IMR-90 (cell line): ENCODE data around the gene KCNG3. TPM values are rescaled to one million over a fixed set of nuclear protein-coding genes. Genes with fewer than 3 reads are reported as not detected.

Source experiments
- ATAC-seq: fragments of 200-7000 bp; cut with Tn5 transposase; 2 replicates; pipeline ENCODE4 v1.9.1; 2020; ENCODE audit warnings: low read depth, mild to moderate bottlenecking, moderate library complexity
- BruUV-seq: library from RNA; stranded (reverse); fragments of 400-500 nt; replicated peaks from 2 replicates; lab custom pipeline; 2021; lab: Mats Ljungman, UMichigan
- CTCF ChIA-PET: fragments of 300-600 bp; formaldehyde crosslinking; extraction: SDS; loops from one replicate; lab custom pipeline; 2021; ENCODE audit warnings: antibody characterized with exemption; lab: Yijun Ruan, JAX
- POLR2A ChIA-PET: fragments of 300-600 bp; sonication (Branson Sonifier 250); formaldehyde crosslinking; loops from one replicate; lab custom pipeline; 2022; ENCODE audit warnings: antibody characterized with exemption; ENCODE audit not compliant: unreplicated experiment; lab: Charles Lee
- DNase-seq: peaks from one replicate; pipeline ENCODE4 v3.0.0; 2013
- H2AFZ ChIP-seq: replicated peaks from 2 replicates; pipeline ENCODE3; 2013; ENCODE audit warnings: low read length, mild to moderate bottlenecking; ENCODE audit not compliant: poor library complexity
- H2AK5ac ChIP-seq: 2 replicates; pipeline ENCODE4 v1.6.1; 2013; ENCODE audit warnings: low read depth, low read length, inconsistent platforms
- H2AK9ac ChIP-seq: replicated peaks from 2 replicates; pipeline ENCODE3; 2013; ENCODE audit warnings: mild to moderate bottlenecking, low read depth, low read length, moderate library complexity; ENCODE audit not compliant: poor library complexity
- H2BK120ac ChIP-seq: 2 replicates; pipeline ENCODE4 v1.6.1; 2013; ENCODE audit warnings: low read depth, low read length, inconsistent platforms
- H2BK15ac ChIP-seq: 3 replicates; pipeline ENCODE4 v1.6.1; 2013; ENCODE audit warnings: low read depth, low read length, inconsistent platforms
- H2BK20ac ChIP-seq: 2 replicates; pipeline ENCODE4 v1.6.1; 2013; ENCODE audit warnings: low read depth, mild to moderate bottlenecking, inconsistent platforms, low read length, moderate library complexity
- H2BK5ac ChIP-seq: 2 replicates; pipeline ENCODE4 v1.6.1; 2013; ENCODE audit warnings: mild to moderate bottlenecking, low read depth, low read length, inconsistent platforms; ENCODE audit not compliant: poor library complexity, severe bottlenecking
- H3K14ac ChIP-seq: replicated peaks from 2 replicates; pipeline ENCODE4 v1.6.1; 2013; ENCODE audit warnings: low read depth, low read length, inconsistent platforms
- H3K18ac ChIP-seq: 2 replicates; pipeline ENCODE4 v1.6.1; 2013; ENCODE audit warnings: low read depth, low read length, control low read depth
- H3K23ac ChIP-seq: 2 replicates; pipeline ENCODE4 v1.6.1; 2013; ENCODE audit warnings: low read depth, low read length, inconsistent platforms
- H3K27ac ChIP-seq: 2 replicates; pipeline ENCODE4 v1.5.1; 2013; ENCODE audit warnings: mild to moderate bottlenecking, control low read depth, low read length; ENCODE audit not compliant: insufficient read depth
- H3K27me3 ChIP-seq: 2 replicates; pipeline ENCODE4 v1.6.1; 2013; ENCODE audit warnings: low read length; ENCODE audit not compliant: control insufficient read depth, insufficient read depth
- H3K36me3 ChIP-seq: 2 replicates; pipeline ENCODE4 v1.6.1; 2013; ENCODE audit warnings: low read length, mixed read lengths; ENCODE audit not compliant: control insufficient read depth, insufficient read depth
- H3K4ac ChIP-seq: 2 replicates; pipeline ENCODE4 v1.6.1; 2013; ENCODE audit warnings: low read depth, low read length, inconsistent platforms
- H3K4me1 ChIP-seq: 2 replicates; pipeline ENCODE4 v1.6.1; 2013; ENCODE audit warnings: low read length, mixed read lengths; ENCODE audit not compliant: control insufficient read depth, insufficient read depth
- H3K4me2 ChIP-seq: 2 replicates; pipeline ENCODE4 v1.6.1; 2013; ENCODE audit warnings: low read depth, mild to moderate bottlenecking, control low read depth, low read length, moderate library complexity
- H3K4me3 ChIP-seq: 2 replicates; pipeline ENCODE4 v1.5.1; 2013; ENCODE audit warnings: low read depth, mild to moderate bottlenecking, control low read depth, low read length, moderate library complexity; ENCODE audit not compliant: insufficient read depth
- H3K56ac ChIP-seq: 2 replicates; pipeline ENCODE4 v1.6.1; 2013; ENCODE audit warnings: low read length, inconsistent platforms; ENCODE audit not compliant: insufficient read depth; ENCODE audit errors: extremely low read depth
- H3K79me1 ChIP-seq, 2 experiments: 2 replicates each; pipeline ENCODE4 v1.6.1; 2013; ENCODE audit warnings: low read length in 2 of 2, inconsistent platforms in 1 of 2, low read depth in 1 of 2
- H3K9ac ChIP-seq: 2 replicates; pipeline ENCODE4 v1.6.1; 2013; ENCODE audit warnings: low read depth, low read length, control low read depth
- H3K9me1 ChIP-seq: 2 replicates; pipeline ENCODE4 v1.6.1; 2013; ENCODE audit warnings: low read length, inconsistent platforms; ENCODE audit not compliant: insufficient read depth
- H3K9me3 ChIP-seq: 2 replicates; pipeline ENCODE4 v1.6.1; 2013; ENCODE audit warnings: low read length; ENCODE audit not compliant: control insufficient read depth, insufficient read depth
- H4K20me1 ChIP-seq: 2 replicates; pipeline ENCODE4 v1.6.1; 2013; ENCODE audit warnings: low read length, inconsistent platforms; ENCODE audit not compliant: insufficient read depth
- H4K5ac ChIP-seq: 2 replicates; pipeline ENCODE4 v1.6.1; 2013; ENCODE audit warnings: mild to moderate bottlenecking, low read depth, low read length, control low read depth
- H4K8ac ChIP-seq, 2 experiments: 2 replicates each; pipeline ENCODE4 v1.6.1; 2013; ENCODE audit warnings: low read depth in 2 of 2, low read length in 2 of 2, control low read depth in 1 of 2, inconsistent platforms in 1 of 2
- H4K91ac ChIP-seq: 2 replicates; pipeline ENCODE4 v1.6.1; 2013; ENCODE audit warnings: low read depth, low read length, inconsistent platforms; ENCODE audit not compliant: insufficient read depth
- CEBPB ChIP-seq: IDR thresholded peaks from 2 replicates; pipeline ENCODE4 v1.6.1; 2012; ENCODE audit warnings: low read depth, low read length, improper control_type of control experiment
- CHD1 ChIP-seq: IDR thresholded peaks from 2 replicates; pipeline ENCODE4 v1.6.1; 2012; ENCODE audit warnings: low read depth, low read length, improper control_type of control experiment
- CTCF ChIP-seq: conservative IDR thresholded peaks from 2 replicates; pipeline ENCODE4 v1.5.1; 2012; ENCODE audit warnings: mild to moderate bottlenecking, low read depth, low read length, improper control_type of control experiment
- ELK1 ChIP-seq: fragments of 150-350 bp; IDR thresholded peaks from 2 replicates; pipeline ENCODE4 v1.6.1; 2016; ENCODE audit warnings: low read depth, mild to moderate bottlenecking, low read length, moderate library complexity, borderline replicate concordance
- FOS ChIP-seq: fragments of 150-350 bp; IDR thresholded peaks from 2 replicates; pipeline ENCODE4 v1.6.1; 2016; ENCODE audit warnings: low read depth, low read length
- MAFK ChIP-seq: IDR thresholded peaks from 2 replicates; pipeline ENCODE4 v1.6.1; 2012; ENCODE audit warnings: low read depth, low read length, improper control_type of control experiment
- MAZ ChIP-seq: IDR thresholded peaks from 2 replicates; pipeline ENCODE4 v1.6.1; 2012; ENCODE audit warnings: low read depth, mild to moderate bottlenecking, low read length, improper control_type of control experiment, moderate library complexity, borderline replicate concordance
- MXI1 ChIP-seq: IDR thresholded peaks from 2 replicates; pipeline ENCODE4 v1.6.1; 2012; ENCODE audit warnings: low read depth, mild to moderate bottlenecking, low read length, moderate library complexity, borderline replicate concordance
- RCOR1 ChIP-seq: IDR thresholded peaks from 2 replicates; pipeline ENCODE4 v1.6.1; 2012; ENCODE audit warnings: mild to moderate bottlenecking, low read length, improper control_type of control experiment; ENCODE audit not compliant: insufficient replicate concordance
- RFX5 ChIP-seq: IDR thresholded peaks from 2 replicates; pipeline ENCODE4 v1.8.0; 2012; ENCODE audit warnings: low read depth, mild to moderate bottlenecking, low read length, moderate library complexity
- SMC3 ChIP-seq: fragments of 150-350 bp; IDR thresholded peaks from 2 replicates; pipeline ENCODE4 v1.6.1; 2016; ENCODE audit warnings: low read depth, mild to moderate bottlenecking, antibody characterized with exemption, low read length, moderate library complexity
- USF2 ChIP-seq: fragments of 150-350 bp; IDR thresholded peaks from 2 replicates; pipeline ENCODE4 v1.6.1; 2017; ENCODE audit warnings: mild to moderate bottlenecking, antibody characterized with exemption, low read length, low read depth
- dilution Hi-C: fragments of 300-500 bp; cut with HindIII; formaldehyde crosslinking; loops from one replicate; pipeline ENCODE4 v1.14.3; 2018; ENCODE audit warnings: low sequenced_read_pairs; ENCODE audit not compliant: unreplicated experiment
- in situ Hi-C: fragments of 300-500 bp; cut with MboI; formaldehyde crosslinking; loops from 3 replicates; pipeline ENCODE4 v1.14.3; 2019; ENCODE audit warnings: low sequenced_read_pairs, inconsistent platforms, mixed read lengths
- intact Hi-C: fragments of 100-400 bp; cut with micrococcal nuclease; formaldehyde crosslinking; loops from 2 replicates; pipeline ENCODE4 v1.10.0; 2022
- polyA plus RNA-seq, 3 experiments: library from polyadenylated mRNA; depleted of rRNA; stranded (reverse); fragments of >200 nt; gene quantifications; 2 replicates each; pipeline ENCODE4 v1.2.3, GENCODE V29; 2012; ENCODE audit warnings: low replicate concordance in 1 of 3
- total RNA-seq: library from RNA; depleted of rRNA; stranded (reverse); fragments of >200 nt; gene quantifications from 2 replicates; pipeline ENCODE4 v1.2.3, GENCODE V29; 2012

The KCNG3 gene
- total and polyA plus RNA-seq, 2 of the 4 experiments (the other 2 are of a cell fraction), result under 0.01 TPM; not detected in 1

DNA sequence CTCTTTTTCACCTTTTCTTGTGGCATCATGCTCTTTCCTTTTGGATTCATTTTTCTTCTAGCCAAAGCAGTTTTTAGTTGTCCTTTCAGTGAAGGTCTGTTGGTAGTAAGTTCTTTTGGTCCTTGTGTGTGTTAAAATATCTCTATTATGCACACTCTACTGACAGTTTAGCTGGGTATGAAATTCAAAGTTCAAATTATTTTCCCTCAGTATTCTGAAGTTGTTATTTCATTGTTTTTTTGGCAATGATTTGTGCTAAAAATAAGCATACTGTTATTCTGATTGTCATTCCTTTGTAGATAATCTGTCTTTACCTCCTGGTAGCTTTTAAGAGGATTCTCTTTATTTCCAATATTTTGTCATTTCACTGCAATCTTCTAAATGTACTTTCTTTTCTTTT lies 79.6 kb downstream of the KCNG3 start:
- intact Hi-C loops, result no loop called here
- Histone ChIP-seq H2BK120ac (no peak overlapping the region), H3K14ac (no peak overlapping the region), H2BK15ac (no peak overlapping the region), H3K9me3 (peaks cover 5% of the 10 kb centered on the region), H4K8ac (no peak overlapping the region), H2AK9ac (no peak overlapping the region), H2BK20ac (no peak overlapping the region), H4K91ac (no peak overlapping the region), H3K4me1 (no peaks in the 10 kb centered on the region), H2BK5ac (no peak overlapping the region), H4K20me1 (no peaks in the 10 kb centered on the region), H3K27ac (no peak overlapping the region), H3K4me3 (no peak overlapping the region), H3K9me1 (no peaks in the 10 kb centered on the region), H2AFZ (no peak overlapping the region), H3K18ac (no peak overlapping the region), H4K5ac (no peak overlapping the region), H3K36me3 (no peaks in the 10 kb centered on the region), H3K4me2 (no peak overlapping the region), H3K79me1 (no peaks in the 10 kb centered on the region), H3K9ac (no peak overlapping the region), H3K56ac (no peak overlapping the region), H3K23ac (no peak overlapping the region), H2AK5ac (no peak overlapping the region), H3K4ac (no peak overlapping the region), H3K27me3 (no peaks in the 10 kb centered on the region)
- CTCF ChIA-PET, result no interaction called here
- ATAC-seq, result no peak
- TF ChIP-seq RCOR1 (no peak), FOS (no peak), MAZ (no peak), USF2 (no peak), CEBPB (no peak), SMC3 (no peak), CTCF (no peak), CHD1 (no peak), ELK1 (no peak), MAFK (no peak), RFX5 (no peak), MXI1 (no peak)
- DNase-seq, result no peak
- POLR2A ChIA-PET, result no interaction called here
- dilution Hi-C loops, result no loop called here
- no TSS peak for BruUV-seq
- in situ Hi-C loops, result no loop called here
